DND-41 (cell line): Measurements from ENCODE around the gene RELA.

Experiments
- ATAC-seq: fragments of 200-7000 bp; cut with Tn5 transposase; 3 replicates; pipeline ENCODE4 v1.9.1; 2021; ENCODE audit warnings: low read depth; ENCODE audit not compliant: insufficient read depth
- DNase-seq: peaks from one replicate; pipeline ENCODE4 v3.0.0-alpha.2; 2020
- H2AFZ ChIP-seq: 2 replicates; pipeline ENCODE4 v1.6.0; 2012; ENCODE audit warnings: low read depth, low read length
- H3K27ac ChIP-seq: 2 replicates; pipeline ENCODE4 v1.5.1; 2012; ENCODE audit warnings: low read length, inconsistent platforms
- H3K27me3 ChIP-seq: fragments of 200-600 bp; sonication (generic); 2 replicates; pipeline ENCODE4 v1.6.0; 2012; ENCODE audit warnings: low read length, mild to moderate bottlenecking, inconsistent platforms; ENCODE audit not compliant: insufficient read depth, poor library complexity
- H3K36me3 ChIP-seq: 2 replicates; pipeline ENCODE4 v1.5.1; 2012; ENCODE audit warnings: low read length, inconsistent platforms; ENCODE audit not compliant: insufficient read depth
- H3K4me1 ChIP-seq: 2 replicates; pipeline ENCODE4 v1.5.1; 2012; ENCODE audit warnings: mild to moderate bottlenecking, low read length; ENCODE audit not compliant: insufficient read depth
- H3K4me2 ChIP-seq: 2 replicates; pipeline ENCODE4 v1.6.0; 2012; ENCODE audit warnings: mild to moderate bottlenecking, moderate library complexity, low read length, inconsistent platforms; ENCODE audit not compliant: insufficient read depth
- H3K4me3 ChIP-seq, 2 experiments: fragments of 200-600 bp in 1 of 2; shearing (Covaris generic) in 1 of 2; 2 replicates each; pipeline ENCODE4 v1.5.1; 2012 to 2016; ENCODE audit warnings: inconsistent platforms in 2 of 2, low read length in 2 of 2, mild to moderate bottlenecking in 2 of 2, low read depth in 1 of 2, moderate library complexity in 1 of 2
- H3K79me2 ChIP-seq: 2 replicates; pipeline ENCODE4 v1.6.0; 2012; ENCODE audit warnings: low read length, inconsistent platforms; ENCODE audit not compliant: insufficient read depth
- H3K9ac ChIP-seq: 2 replicates; pipeline ENCODE4 v1.6.0; 2012; ENCODE audit warnings: low read depth, mild to moderate bottlenecking, inconsistent platforms, low read length, moderate library complexity
- H3K9me3 ChIP-seq: 2 replicates; pipeline ENCODE4 v1.5.1; 2012; ENCODE audit warnings: low read length, moderate library complexity, mild to moderate bottlenecking, inconsistent platforms; ENCODE audit not compliant: insufficient read depth, severe bottlenecking
- H4K20me1 ChIP-seq: 2 replicates; pipeline ENCODE4 v1.6.0; 2012; ENCODE audit warnings: low read length; ENCODE audit not compliant: insufficient read depth
- CTCF ChIP-seq: IDR thresholded peaks from 2 replicates; pipeline ENCODE4 v1.5.1; 2012; ENCODE audit warnings: borderline replicate concordance, low read length, moderate library complexity, mild to moderate bottlenecking; ENCODE audit not compliant: poor library complexity, severe bottlenecking; ENCODE audit errors: extremely low read depth
- EZH2 ChIP-seq: IDR thresholded peaks from 3 replicates; pipeline ENCODE4 v1.6.1; 2012; ENCODE audit warnings: borderline replicate concordance, low read depth, mild to moderate bottlenecking, moderate library complexity, low read length, inconsistent platforms; ENCODE audit not compliant: severe bottlenecking

RELA gene

DNA sequence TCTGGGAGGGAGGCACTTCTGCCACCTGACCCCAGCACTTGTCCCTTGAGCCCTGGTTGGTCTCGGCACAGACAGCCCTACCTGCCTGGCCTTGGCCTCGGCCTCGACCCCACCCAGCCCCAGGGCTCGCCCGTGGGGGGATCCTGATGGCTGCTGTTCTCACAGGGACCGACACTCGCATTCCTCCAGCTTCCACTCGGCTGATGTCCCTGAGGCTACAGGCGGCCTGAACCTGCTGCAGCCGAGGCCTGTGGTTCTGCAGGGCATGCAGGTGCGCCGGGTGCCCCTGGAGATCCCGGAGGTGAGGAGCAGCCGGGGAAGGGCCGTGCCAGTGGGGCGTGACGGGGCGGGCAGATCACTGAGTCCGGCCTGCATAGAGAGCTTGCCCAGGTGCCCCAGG lies 42.0 kb downstream of the RELA start:
- peaks cover 58% of the 10 kb centered on the region for H3K79me2 ChIP-seq
- no peak overlapping the region for H3K4me2 ChIP-seq
- H3K27me3 ChIP-seq = no peaks in the 10 kb centered on the region
- TF ChIP-seq EZH2 (no peak), CTCF (no peak)
- peaks cover 91% of the 10 kb centered on the region for H3K36me3 ChIP-seq
- no peak overlapping the region for H3K27ac ChIP-seq
- DNase-seq (no peak), ATAC-seq (no peak)
- no peak overlapping the region for H3K9ac ChIP-seq
- H3K4me1 ChIP-seq = peaks cover 28% of the 10 kb centered on the region
- peaks cover 68% of the 10 kb centered on the region for H4K20me1 ChIP-seq
- H2AFZ ChIP-seq = no peak overlapping the region
- H3K4me3 ChIP-seq = no peak overlapping the region
- H3K9me3 ChIP-seq = no peaks in the 10 kb centered on the region

- Histone ChIP-seq H3K36me3 (peaks cover 80% of the 10 kb centered on the region), H3K27ac (no peak overlapping the region), H3K9ac (no peak overlapping the region), H4K20me1 (peaks cover 68% of the 10 kb centered on the region), H3K4me2 (no peak overlapping the region), H3K79me2 (peaks cover 65% of the 10 kb centered on the region), H3K27me3 (no peaks in the 10 kb centered on the region), H2AFZ (no peak overlapping the region), H3K4me3 (no peak overlapping the region), H3K4me1 (peaks cover 31% of the 10 kb centered on the region), H3K9me3 (no peaks in the 10 kb centered on the region)
- no peak for ATAC-seq
- TF ChIP-seq EZH2 (no peak), CTCF (no peak)
- no peak for DNase-seq
Observed at GRCh38 chr11:65619281-65619928, 43.3 kb downstream of the RELA start.

- H3K79me2 ChIP-seq = peaks cover 72% of the 10 kb centered on the region
- H3K4me3 ChIP-seq = no peak overlapping the region
- H3K36me3 ChIP-seq = peaks cover 73% of the 10 kb centered on the region
- H3K4me2 ChIP-seq = peak overlapping the region; percentile 7; the same call in 1 of the 2 replicates
- H2AFZ ChIP-seq = no peak overlapping the region
- H3K9me3 ChIP-seq = no peaks in the 10 kb centered on the region
- H4K20me1 ChIP-seq = peaks cover 67% of the 10 kb centered on the region
- no peak for DNase-seq
- no peak overlapping the region for H3K9ac ChIP-seq
- no peaks in the 10 kb centered on the region for H3K27me3 ChIP-seq
- peaks cover 31% of the 10 kb centered on the region for H3K4me1 ChIP-seq
- TF ChIP-seq CTCF (no peak), EZH2 (no peak)
- ATAC-seq = no peak
- no peak overlapping the region for H3K27ac ChIP-seq
Observed at GRCh38 chr11:65618763-65619162, 44.0 kb downstream of the RELA start.
